ENCODE data around the gene STEAP1B.

The STEAP1B gene

GRCh38 chr7:22427104-22427503 lies 72.9 kb downstream of the STEAP1B start:
- DNase-seq: peak in 1 of 3 experiments; percentile 43

GRCh38 chr7:22426463-22427094 lies 73.4 kb downstream of the STEAP1B start:
- DNase-seq: no peak

GRCh38 chr7:22425361-22425760 lies 74.6 kb downstream of the STEAP1B start:
- peak in 1 of 3 experiments; percentile 33 for DNase-seq

- no peak for DNase-seq
Measured at GRCh38 chr7:22422831-22423615, 77.0 kb downstream of the STEAP1B start.

- peak in 1 of 3 experiments; percentile 53 for DNase-seq
Measured at GRCh38 chr7:22420973-22421635, 78.9 kb downstream of the STEAP1B start.

GRCh38 chr7:22420008-22420407 lies 80.0 kb downstream of the STEAP1B start:
- no peak for DNase-seq

- no peak for DNase-seq
Measured at GRCh38 chr7:22419488-22419887, 80.5 kb downstream of the STEAP1B start.

- DNase-seq: no peak
Measured at GRCh38 chr7:22418251-22419046, 81.5 kb downstream of the STEAP1B start.

GRCh38 chr7:22417841-22418240 lies 82.1 kb downstream of the STEAP1B start:
- no peak for DNase-seq

- peak in 1 of 3 experiments; percentile 80 for DNase-seq
Measured at GRCh38 chr7:22417349-22417748, 82.6 kb downstream of the STEAP1B start.

- DNase-seq: no peak
Measured at GRCh38 chr7:22414424-22414823, 85.6 kb downstream of the STEAP1B start.

GRCh38 chr7:22413211-22413610 lies 86.8 kb downstream of the STEAP1B start:
- no peak for DNase-seq

- DNase-seq: peak in 1 of 3 experiments; percentile 40
Measured at GRCh38 chr7:22411977-22412693, 87.9 kb downstream of the STEAP1B start.

GRCh38 chr7:22406715-22407114 lies 93.3 kb downstream of the STEAP1B start:
- DNase-seq: no peak

GRCh38 chr7:22404421-22405023 lies 95.5 kb downstream of the STEAP1B start:
- no peak for DNase-seq

- DNase-seq: no peak
Measured at GRCh38 chr7:22403344-22403743, 96.6 kb downstream of the STEAP1B start.

- DNase-seq: no peak
Measured at GRCh38 chr7:22402250-22402649, 97.7 kb downstream of the STEAP1B start.

- no peak for DNase-seq
Measured at GRCh38 chr7:22400936-22401553, 98.9 kb downstream of the STEAP1B start.

- DNase-seq: no peak
Measured at GRCh38 chr7:22400150-22400814, 99.7 kb downstream of the STEAP1B start.

GRCh38 chr7:22399546-22399945 lies 100.4 kb downstream of the STEAP1B start:
- DNase-seq: no peak

GRCh38 chr7:22399091-22399490 lies 100.9 kb downstream of the STEAP1B start:
- no peak for DNase-seq

Measured in NCI-H1417 (cell line).